HepG2 (cell line): ENCODE measurements around the gene COL4A3. TPM values are rescaled to one million over a fixed set of nuclear protein-coding genes. Genes with fewer than 3 reads are reported as not detected.

Experiments
- CTCF ChIP-seq: sonication (generic); formaldehyde crosslinking; IDR thresholded peaks from 2 replicates; pipeline ENCODE4 v1.5.0; 2020; ENCODE audit warnings: mild to moderate bottlenecking, missing genetic modification reagents, moderate library complexity
- FIP1L1 ChIP-seq: fragments of 200-400 bp; formaldehyde crosslinking; IDR thresholded peaks from 2 replicates; pipeline ENCODE4 v1.6.1; 2018; ENCODE audit warnings: low read depth, mild to moderate bottlenecking, low read length, moderate library complexity, borderline replicate concordance; ENCODE audit not compliant: insufficient read depth
- GRHL1 ChIP-seq: sonication (generic); formaldehyde crosslinking; conservative IDR thresholded peaks from 2 replicates; pipeline ENCODE4 v1.8.0; 2022; ENCODE audit warnings: missing genetic modification reagents
- HMG20A ChIP-seq: IDR thresholded peaks from 2 replicates; pipeline ENCODE4 v1.6.1; 2016; ENCODE audit warnings: borderline replicate concordance
- MTF1 ChIP-seq: sonication (generic); formaldehyde crosslinking; IDR thresholded peaks from 2 replicates; pipeline ENCODE4 v1.5.0; 2020; ENCODE audit warnings: missing genetic modification reagents
- NFE2L2 ChIP-seq: fragments of 150-350 bp; IDR thresholded peaks from 2 replicates; pipeline ENCODE4 v1.6.1; 2014; ENCODE audit warnings: low read length
- REXO4 ChIP-seq: sonication (generic); formaldehyde crosslinking; IDR thresholded peaks from 2 replicates; pipeline ENCODE4 v1.8.0; 2022; ENCODE audit warnings: missing genetic modification reagents, mild to moderate bottlenecking, borderline replicate concordance
- THAP9 ChIP-seq: sonication (generic); formaldehyde crosslinking; IDR thresholded peaks from 2 replicates; pipeline ENCODE4; 2020; ENCODE audit warnings: missing genetic modification reagents, mild to moderate bottlenecking, borderline replicate concordance
- XRCC5 ChIP-seq: fragments of 200-400 bp; formaldehyde crosslinking; optimal IDR thresholded peaks from 2 replicates; pipeline ENCODE3; 2017; ENCODE audit warnings: mild to moderate bottlenecking, low read length
- ZBTB7A ChIP-seq: sonication (generic); formaldehyde crosslinking; IDR thresholded peaks from 2 replicates; pipeline ENCODE4 v1.8.0; 2022; ENCODE audit warnings: mild to moderate bottlenecking, missing genetic modification reagents
- ZNF101 ChIP-seq: sonication (generic); formaldehyde crosslinking; IDR thresholded peaks from 2 replicates; pipeline ENCODE4 v1.4.0; 2020; ENCODE audit warnings: mild to moderate bottlenecking, low read depth, missing genetic modification reagents, borderline replicate concordance
- ZNF292 ChIP-seq: sonication (generic); formaldehyde crosslinking; IDR thresholded peaks from 2 replicates; pipeline ENCODE4 v1.8.1; 2022; ENCODE audit warnings: mild to moderate bottlenecking, low read depth, missing genetic modification reagents, borderline replicate concordance
- ZNF569 ChIP-seq: sonication (generic); formaldehyde crosslinking; IDR thresholded peaks from 2 replicates; pipeline ENCODE4 v1.5.0; 2020; ENCODE audit warnings: mild to moderate bottlenecking, missing genetic modification reagents, moderate library complexity, borderline replicate concordance
- ZNF7 ChIP-seq: IDR thresholded peaks from 2 replicates; pipeline ENCODE4 v1.6.1; 2016; ENCODE audit warnings: missing biosample characterization, missing genetic modification reagents
- ZNF773 ChIP-seq: sonication (generic); formaldehyde crosslinking; IDR thresholded peaks from 2 replicates; pipeline ENCODE4 v1.4.0; 2020; ENCODE audit warnings: missing genetic modification reagents, borderline replicate concordance
- ZNF784 ChIP-seq: sonication (generic); formaldehyde crosslinking; IDR thresholded peaks from 2 replicates; pipeline ENCODE4 v1.5.1; 2020; ENCODE audit warnings: missing genetic modification reagents, mild to moderate bottlenecking, borderline replicate concordance
- ZSCAN31 ChIP-seq: sonication (generic); formaldehyde crosslinking; IDR thresholded peaks from 2 replicates; pipeline ENCODE4 v1.5.0; 2020; ENCODE audit warnings: low read depth, mild to moderate bottlenecking, missing genetic modification reagents
- polyA plus RNA-seq, 8 experiments: library from polyadenylated mRNA; depleted of rRNA in 3 of 8; stranded (reverse) in 7 of 8; unstranded in 1 of 8; fragments of >200 nt; fragmentation: Illumina TruSeq in 4 of 8; extraction: Trizol in 4 of 8; gene quantifications; 2 replicates each; pipeline versions ENCODE4 v1.2.1 to v1.2.3, GENCODE V29; 2011 to 2016; ENCODE audit warnings: low read depth in 4 of 8, missing spikeins in 1 of 8, mixed read lengths in 1 of 8; ENCODE audit not compliant: insufficient read depth in 1 of 8
- total RNA-seq, 5 experiments: library from RNA; depleted of rRNA; stranded (reverse); fragments of >200 nt; fragmentation: Illumina TruSeq; extraction: Trizol; gene quantifications; 2 replicates each; pipeline ENCODE4 v1.2.3, GENCODE V29; 2016; ENCODE audit warnings: low read depth in 1 of 5
- TF ChIP-seq, protein P1 (sequence below): fragments of 450-650 bp; IDR thresholded peaks from 2 replicates; pipeline ENCODE4 v1.6.1; 2017; ENCODE audit warnings: mild to moderate bottlenecking

COL4A3 gene
- total and polyA plus RNA-seq, 2 of the 13 experiments (the other 11 are each of a cell fraction or from before 2014, with no cell fraction given) = 0.02 TPM; not detected in 1

- TF ChIP-seq XRCC5 = peak; percentile 80
- peak; percentile 91; the same call in 1 of the 2 replicates for TF ChIP-seq ZNF784
- no peak for TF ChIP-seq GRHL1 (CRISPR knock-in tag)
- TF ChIP-seq FIP1L1 = no peak
- peak; percentile 81; the same call in 1 of the 2 replicates for TF ChIP-seq ZBTB7A (CRISPR knock-in tag)
- peak; percentile 76; the same call in 1 of the 2 replicates for TF ChIP-seq ZNF292 (CRISPR knock-in tag)
- no peak for TF ChIP-seq HMG20A
- TF ChIP-seq THAP9 (CRISPR knock-in tag) = peak; percentile 98
- peak; percentile 79 for TF ChIP-seq ZNF773 (CRISPR knock-in tag)
- TF ChIP-seq ZNF101 (CRISPR knock-in tag) = no peak
- TF ChIP-seq ZNF7 (CRISPR knock-in tag) = peak; percentile 22; the same call in 1 of the 2 replicates
- peak; percentile 91; the same call in 1 of the 2 replicates for TF ChIP-seq ZNF569 (CRISPR knock-in tag)
- TF ChIP-seq REXO4 (CRISPR knock-in tag) = peak; percentile 84
- TF ChIP-seq CTCF (CRISPR knock-in tag) = peak; percentile 56
- TF ChIP-seq MTF1 (CRISPR knock-in tag) = peak; percentile 84
- no peak for TF ChIP-seq NFE2L2
- peak; percentile 95 for TF ChIP-seq ZSCAN31
- TF ChIP-seq, protein P1, sequence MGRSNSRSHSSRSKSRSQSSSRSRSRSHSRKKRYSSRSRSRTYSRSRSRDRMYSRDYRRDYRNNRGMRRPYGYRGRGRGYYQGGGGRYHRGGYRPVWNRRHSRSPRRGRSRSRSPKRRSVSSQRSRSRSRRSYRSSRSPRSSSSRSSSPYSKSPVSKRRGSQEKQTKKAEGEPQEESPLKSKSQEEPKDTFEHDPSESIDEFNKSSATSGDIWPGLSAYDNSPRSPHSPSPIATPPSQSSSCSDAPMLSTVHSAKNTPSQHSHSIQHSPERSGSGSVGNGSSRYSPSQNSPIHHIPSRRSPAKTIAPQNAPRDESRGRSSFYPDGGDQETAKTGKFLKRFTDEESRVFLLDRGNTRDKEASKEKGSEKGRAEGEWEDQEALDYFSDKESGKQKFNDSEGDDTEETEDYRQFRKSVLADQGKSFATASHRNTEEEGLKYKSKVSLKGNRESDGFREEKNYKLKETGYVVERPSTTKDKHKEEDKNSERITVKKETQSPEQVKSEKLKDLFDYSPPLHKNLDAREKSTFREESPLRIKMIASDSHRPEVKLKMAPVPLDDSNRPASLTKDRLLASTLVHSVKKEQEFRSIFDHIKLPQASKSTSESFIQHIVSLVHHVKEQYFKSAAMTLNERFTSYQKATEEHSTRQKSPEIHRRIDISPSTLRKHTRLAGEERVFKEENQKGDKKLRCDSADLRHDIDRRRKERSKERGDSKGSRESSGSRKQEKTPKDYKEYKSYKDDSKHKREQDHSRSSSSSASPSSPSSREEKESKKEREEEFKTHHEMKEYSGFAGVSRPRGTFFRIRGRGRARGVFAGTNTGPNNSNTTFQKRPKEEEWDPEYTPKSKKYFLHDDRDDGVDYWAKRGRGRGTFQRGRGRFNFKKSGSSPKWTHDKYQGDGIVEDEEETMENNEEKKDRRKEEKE = no peak
These were observed 160.8 kb downstream of the COL4A3 start, which contains the start of gene MFF (continued) for GRCh38 chr2:227324995-227325838.
